Umbilical cord (tissue), 2 donors: ENCODE measurements around the gene CELF4. TPM values are rescaled to one million over a fixed set of nuclear protein-coding genes. Genes with fewer than 3 reads are reported as not detected.

Experiments used
- DNase-seq: peaks from one replicate; pipeline ENCODE4 v3.0.0-alpha.2; 2015; ENCODE audit warnings: low spot score
- total RNA-seq: library from RNA; depleted of rRNA; stranded (reverse); fragments of >200 nt; gene quantifications from one replicate; pipeline ENCODE4 v1.2.3, GENCODE V29; 2014; ENCODE audit warnings: low replicate concordance; ENCODE audit not compliant: insufficient read depth

The CELF4 gene
- total RNA-seq, 1 donor from 2014 or later: 5.3 TPM

DNA sequence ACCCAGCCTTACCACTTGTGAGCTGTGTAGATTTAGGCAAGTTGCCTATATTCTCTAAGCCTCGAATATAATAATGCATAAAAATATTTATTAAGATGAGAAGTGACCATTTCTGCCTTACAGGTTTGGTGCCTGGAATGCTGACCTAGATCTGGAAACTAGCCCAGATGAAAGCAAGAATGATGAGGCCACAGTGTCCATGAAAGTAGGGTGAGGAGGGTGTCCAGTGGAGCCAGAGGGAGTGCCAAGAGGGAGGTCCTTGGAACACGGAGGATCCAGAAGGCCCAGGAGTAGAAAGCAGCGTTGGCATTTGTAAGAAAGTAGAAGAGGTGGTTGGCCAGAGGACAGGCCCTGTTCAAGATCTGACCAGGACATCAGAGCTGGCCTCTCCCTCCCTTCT lies 334.3 kb downstream of the CELF4 start:
- DNase-seq: no peak

- peak; percentile 30 for DNase-seq
Measured at GRCh38 chr18:37230768-37231167, 334.8 kb downstream of the CELF4 start.

DNA sequence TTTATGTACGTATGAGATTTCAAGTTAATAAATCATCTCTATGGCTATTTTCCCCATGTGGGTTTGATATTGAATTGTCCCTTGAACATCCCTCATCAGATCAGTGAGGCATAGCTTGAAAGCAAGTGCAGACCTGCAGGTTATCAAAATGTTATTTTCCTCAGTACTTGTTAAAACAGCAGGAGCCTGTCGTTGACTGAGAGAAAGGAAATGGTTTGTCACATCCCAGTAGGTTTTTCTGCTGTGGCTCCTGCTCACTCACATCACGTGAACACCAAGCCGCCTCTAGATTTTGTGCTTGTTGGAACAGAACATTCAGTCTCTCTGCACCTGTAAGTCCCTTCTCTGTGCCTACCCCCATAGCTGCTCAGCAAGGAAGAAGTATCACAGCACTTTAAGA lies 340.3 kb downstream of the CELF4 start:
- DNase-seq: no peak

GRCh38 chr18:37222999-37223378 lies 342.6 kb downstream of the CELF4 start:
- DNase-seq: no peak

GRCh38 chr18:37222354-37222998 lies 343.1 kb downstream of the CELF4 start:
- DNase-seq: no peak

- DNase-seq: no peak
Measured at GRCh38 chr18:37219257-37219656, 346.3 kb downstream of the CELF4 start.

GRCh38 chr18:37218022-37218590 lies 347.5 kb downstream of the CELF4 start:
- DNase-seq: no peak

- DNase-seq: no peak
Measured at GRCh38 chr18:37210781-37211180, 354.8 kb downstream of the CELF4 start.

- no peak for DNase-seq
Measured at GRCh38 chr18:37207343-37207742, 358.3 kb downstream of the CELF4 start.

GRCh38 chr18:37199741-37200140 lies 365.9 kb downstream of the CELF4 start:
- DNase-seq: no peak
